NCI-H1436 treated with DMSO at 0.1 percent for 48 hours (cell line): ENCODE results near the gene CCNI2.

ENCODE experiments used
- DNase-seq: peaks from one replicate; lab custom pipeline; 2025; lab: John Stamatoyannopoulos, UW

The CCNI2 gene

DNA sequence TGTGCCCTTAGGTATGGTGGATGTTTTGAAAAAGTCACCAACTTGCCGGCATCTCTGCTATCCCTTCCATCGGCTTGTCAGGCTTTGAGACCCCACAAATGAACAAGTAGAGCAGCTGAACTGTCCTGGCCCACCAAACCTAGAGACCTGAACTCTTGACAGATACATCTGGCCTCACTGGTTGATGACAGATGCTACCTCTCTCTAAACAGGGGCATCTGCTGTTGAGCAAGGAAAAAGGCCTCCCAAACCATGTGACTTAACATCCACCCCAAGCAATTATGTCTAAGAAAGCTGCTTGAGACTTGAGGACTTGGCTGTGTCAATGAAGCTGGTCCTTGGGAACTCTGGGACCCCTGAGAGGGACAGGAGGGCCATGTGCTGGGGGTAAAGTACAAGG, 2.3 kb downstream of the CCNI2 start:
- no peak for DNase-seq

DNA sequence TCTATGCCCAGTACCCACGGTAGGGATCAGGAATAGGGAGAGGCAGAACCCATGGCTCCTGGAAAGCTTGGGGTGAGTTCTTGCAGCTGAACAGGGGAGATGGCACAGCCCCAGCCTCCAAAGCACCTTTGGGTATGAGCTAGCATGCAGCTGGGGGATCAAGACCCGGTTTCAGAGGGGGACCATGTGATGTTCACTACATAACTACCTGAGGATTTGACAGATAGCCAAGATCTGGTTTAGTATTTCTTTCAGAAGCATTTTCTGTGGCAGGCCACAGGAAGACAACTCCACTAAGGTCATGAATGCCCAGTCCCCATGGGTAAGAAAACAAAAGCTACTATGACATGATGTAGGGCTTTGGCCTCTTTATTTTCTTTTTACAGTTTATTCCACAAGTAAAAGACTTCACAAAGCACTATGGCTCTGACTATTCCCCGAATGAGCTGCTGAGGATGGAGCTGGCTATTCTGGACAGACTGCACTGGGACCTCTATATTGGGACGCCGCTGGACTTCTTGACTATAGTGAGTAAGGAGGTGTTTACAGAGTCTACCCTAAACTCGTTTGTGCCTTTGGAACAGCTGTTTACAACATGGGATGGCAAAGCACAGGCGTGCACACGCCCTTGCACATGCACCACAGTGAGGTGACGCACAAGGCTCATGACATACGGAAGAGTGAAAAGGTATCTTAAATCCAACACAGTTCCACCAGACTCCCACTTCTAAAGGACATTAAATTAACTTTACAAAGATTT, 3.4 kb downstream of the CCNI2 start:
- DNase-seq, result no peak

DNA sequence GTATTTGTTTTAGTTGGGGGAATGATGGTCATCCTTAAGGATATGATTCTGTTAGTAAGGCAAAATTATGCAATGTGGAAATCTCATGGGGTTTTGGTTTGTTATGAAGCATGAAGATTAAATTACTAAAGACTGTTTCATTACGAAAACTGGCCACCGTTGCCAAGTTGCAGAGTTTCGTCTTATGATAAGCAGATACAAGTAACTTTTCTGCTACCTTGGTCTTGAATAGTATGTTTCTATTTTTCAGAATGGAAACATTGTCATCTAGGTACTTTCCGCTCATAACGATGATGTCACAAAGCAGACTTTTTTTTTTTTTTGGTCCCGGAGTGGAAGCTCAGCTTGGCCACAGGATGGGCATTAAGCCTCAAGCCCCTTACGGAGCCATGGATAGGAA, 4.2 kb downstream of the CCNI2 start:
- no peak for DNase-seq

DNA sequence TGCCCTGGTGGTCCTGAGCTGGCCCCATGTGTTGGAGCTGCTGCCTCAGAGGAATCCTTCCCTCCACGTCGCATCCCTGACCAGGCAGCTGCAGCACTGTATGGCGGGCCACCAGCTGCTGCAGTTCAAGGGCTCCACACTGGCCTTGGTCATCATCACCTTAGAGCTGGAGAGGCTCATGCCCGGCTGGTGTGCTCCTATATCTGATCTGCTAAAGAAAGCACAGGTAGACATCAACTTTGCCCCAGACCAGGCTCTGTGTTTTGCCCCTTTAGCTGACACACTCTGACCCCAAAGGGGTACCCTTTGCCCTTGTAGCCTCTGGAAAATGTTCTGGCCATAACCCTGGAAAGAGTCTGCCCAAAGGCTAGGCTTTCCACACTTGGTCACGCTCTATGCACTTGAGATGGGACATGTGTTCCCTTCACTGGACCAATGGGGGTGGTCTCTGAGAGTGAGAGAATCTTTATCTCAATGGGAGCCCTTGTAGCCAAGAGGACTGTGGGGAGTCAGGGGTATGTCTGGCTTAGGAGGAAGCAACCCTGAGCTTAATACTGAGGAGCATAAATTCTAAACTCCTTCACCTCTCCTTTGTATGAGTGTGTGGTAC, 4.8 kb downstream of the CCNI2 start:
- DNase-seq, result no peak

DNA sequence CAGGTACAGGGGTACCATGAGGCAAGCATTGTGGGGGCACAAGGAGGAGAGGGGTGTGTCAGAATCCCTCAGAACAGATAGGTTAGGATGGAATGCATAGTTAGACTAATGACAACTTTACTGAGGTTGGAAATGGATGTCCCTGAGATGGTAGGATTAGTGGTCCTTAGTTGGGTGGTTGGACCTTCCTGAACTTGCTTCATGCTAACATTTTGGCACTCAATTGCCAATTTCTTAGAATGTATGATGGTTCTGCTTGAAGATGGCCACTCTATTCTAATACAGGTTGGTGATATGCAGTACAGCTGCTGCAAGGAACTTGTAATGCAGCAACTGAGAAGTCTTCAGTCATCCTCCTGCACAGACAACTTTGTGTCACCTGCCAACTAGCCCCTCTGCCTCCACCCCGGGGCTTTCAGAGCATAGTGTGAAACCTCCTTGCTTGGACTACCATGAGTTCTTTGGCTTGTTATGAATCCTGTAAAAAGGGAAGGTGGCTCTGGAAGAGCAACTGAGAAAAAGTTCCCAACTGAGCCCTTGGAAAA, 5.4 kb downstream of the CCNI2 start:
- no peak for DNase-seq

DNA sequence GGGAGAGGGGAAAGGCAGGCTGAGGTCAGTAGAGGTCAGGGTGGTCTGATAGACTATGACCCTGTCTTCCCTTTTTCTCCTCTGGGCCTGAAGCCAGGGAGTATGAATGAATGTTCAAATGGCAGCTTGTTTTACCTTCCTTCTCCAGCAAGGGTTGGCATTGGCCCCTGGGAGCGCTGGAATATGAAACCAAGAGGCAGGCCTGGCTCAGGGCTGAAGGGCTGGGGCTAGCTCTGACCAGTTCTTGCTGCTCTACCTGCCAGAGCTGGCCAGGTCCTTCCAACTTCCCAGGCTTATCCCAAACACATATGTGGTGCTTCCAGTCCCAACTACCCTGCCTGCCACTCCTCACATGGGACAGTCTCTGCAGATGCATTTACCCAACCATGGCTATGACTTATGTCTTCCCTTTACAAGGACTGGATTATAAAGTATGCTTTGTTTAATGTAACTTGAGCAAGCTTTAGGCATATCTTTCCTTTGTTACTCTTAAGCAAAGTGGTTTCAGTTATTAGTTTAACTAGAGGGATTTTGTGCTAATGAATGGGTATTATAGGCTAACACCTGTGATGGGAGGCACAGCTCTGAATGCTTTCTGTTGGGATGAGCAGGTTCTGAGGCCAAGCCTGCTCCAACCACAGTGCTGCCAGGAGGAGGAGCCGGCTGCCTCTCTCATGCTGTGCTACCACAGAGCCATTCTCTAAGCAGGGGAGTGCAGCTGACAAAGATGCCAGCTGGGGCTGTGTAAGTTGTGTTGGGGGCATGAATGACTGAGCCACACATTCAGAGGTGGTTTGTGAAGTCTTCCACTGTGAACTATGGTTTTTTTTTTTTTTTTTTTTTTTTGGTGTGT, 6.1 kb downstream of the CCNI2 start:
- no peak for DNase-seq

DNA sequence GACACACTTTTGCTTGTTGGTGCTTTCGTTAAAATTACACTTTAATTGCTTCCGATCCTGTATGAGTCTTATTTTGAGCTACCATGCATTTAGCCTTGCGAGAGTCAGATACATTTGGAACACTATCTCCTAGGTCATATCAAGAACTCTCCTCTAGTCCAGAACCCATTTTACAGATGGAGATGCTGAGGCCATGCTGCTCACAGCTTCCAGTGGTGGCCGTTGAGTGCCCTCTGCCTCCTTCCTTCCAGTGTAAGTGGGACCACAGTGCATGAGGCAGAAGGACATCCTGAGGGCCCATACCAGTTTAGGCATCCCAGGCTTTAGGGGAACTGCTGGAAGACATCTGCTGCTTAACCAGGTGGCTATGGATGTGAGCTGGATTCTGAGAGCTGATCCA, 6.9 kb downstream of the CCNI2 start:
- DNase-seq, result no peak

DNA sequence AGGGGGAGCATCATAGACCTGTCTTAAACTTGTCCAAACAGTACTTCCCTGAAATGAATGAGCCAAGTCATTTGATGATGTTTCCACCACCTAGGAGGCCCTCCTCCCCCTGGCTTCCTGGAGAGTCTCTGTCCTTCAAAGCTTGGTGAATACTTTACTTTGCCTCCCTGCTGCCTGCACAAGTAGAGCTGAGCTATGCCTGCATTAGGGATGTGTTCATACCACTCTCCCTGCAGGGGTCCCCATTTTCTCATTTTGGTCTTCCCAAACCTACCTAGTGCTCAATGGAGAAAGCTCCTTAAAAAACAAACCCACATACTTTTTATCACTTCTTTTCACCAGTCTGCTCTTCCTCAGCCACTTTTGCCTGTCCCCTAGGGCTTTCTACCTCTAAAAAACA, 7.7 kb downstream of the CCNI2 start:
- no peak for DNase-seq

DNA sequence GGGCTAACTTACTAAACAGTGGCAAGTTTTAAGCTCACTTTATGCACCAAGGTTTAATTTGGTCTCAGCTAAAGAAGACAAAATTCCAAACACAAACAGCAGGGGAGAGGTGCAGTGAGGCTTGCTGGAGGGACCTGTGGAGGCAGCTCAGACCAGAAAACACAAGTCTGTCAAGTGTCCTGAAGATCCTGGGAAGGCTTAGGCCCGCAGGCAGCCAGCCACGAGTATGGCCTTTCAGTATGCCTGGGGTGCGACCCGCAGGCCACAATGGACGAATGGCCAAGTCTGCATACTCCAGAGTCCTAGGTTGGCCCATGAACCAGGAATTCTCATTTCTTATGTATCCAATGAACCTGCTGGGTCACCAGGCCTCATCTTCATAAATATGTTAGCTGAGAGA, 9.3 kb downstream of the CCNI2 start:
- no peak for DNase-seq

DNA sequence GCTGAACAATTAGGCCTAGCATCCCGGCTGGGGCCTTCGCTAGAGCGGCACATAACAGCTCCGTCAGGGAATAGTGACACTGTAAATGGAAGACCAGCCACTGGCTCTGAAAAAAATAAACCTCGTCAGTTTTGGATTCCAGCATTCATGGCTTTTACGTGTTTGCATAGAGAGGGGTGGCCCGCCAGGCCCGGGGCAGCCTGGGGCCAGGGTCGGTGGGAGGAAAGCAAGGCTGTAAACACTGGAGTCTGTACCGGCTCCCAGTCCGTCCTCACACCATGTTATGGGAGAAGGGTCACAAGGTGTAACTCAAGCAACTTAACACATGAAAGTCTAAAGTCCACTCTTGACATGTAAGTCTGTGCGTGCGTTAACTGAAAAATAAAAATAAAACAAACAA, 11.2 kb downstream of the CCNI2 start:
- no peak for DNase-seq

DNA sequence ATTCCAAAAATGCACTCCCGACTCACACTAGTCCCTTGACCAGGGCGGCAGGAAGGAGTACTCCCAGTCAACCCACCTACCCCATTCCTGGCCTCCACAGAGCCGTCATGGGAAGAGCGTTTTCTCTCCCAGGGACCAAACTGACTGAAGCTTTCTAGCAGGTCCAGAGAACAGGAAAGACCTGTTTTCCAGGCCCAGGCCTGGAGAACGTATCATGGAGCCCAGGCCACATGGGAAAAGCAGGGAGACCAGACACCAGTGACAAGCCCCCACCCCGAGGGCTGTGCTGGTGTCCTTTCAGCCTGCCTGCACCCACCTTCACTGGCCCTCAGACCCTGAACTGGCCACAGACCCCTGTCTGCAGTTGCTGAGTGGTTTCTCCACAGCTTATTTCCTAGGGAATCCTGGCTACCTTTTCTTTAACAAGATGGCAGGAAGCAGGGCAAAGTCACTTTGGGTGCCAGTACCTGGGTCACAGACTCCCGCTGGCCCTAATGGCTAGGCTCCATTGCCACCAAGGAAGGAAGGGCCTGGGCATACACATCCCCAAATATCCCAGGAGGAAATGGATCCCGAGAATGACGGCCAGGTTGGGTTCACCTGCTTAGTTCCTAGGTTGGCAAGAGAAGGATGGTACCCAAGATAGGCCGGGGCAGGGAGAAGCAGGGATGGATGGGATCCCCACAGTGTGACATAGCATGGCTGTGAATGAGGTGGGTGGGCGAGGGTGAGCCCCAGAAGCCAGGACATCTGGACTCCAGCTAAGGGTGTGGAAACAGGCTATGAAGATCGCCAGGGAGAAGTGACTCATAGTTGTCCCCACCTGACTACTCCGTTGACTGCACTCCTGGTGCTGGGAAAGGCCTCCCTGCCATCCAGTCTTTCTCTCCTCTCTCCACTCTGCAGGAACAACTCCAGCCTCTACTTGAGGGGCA, 12.2 kb downstream of the CCNI2 start:
- no peak for DNase-seq

DNA sequence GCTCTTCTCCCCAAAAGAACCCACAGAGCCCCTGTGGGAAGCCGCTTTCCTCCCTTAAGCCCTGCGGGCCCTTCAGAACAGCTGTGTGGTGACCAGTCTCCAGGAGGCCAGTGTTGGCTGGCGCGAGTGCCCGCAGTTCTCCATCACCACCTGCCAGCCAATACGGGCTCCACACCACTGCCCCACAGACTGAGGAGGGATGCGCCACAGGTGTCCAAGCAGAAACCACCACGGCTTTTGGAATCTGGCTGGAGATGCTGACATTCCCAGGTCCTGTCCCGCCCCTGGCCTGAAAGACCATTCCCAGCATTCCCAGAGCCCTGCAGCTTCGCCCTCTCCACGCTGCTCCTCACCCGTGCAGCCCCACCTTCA, 12.8 kb downstream of the CCNI2 start:
- no peak for DNase-seq

DNA sequence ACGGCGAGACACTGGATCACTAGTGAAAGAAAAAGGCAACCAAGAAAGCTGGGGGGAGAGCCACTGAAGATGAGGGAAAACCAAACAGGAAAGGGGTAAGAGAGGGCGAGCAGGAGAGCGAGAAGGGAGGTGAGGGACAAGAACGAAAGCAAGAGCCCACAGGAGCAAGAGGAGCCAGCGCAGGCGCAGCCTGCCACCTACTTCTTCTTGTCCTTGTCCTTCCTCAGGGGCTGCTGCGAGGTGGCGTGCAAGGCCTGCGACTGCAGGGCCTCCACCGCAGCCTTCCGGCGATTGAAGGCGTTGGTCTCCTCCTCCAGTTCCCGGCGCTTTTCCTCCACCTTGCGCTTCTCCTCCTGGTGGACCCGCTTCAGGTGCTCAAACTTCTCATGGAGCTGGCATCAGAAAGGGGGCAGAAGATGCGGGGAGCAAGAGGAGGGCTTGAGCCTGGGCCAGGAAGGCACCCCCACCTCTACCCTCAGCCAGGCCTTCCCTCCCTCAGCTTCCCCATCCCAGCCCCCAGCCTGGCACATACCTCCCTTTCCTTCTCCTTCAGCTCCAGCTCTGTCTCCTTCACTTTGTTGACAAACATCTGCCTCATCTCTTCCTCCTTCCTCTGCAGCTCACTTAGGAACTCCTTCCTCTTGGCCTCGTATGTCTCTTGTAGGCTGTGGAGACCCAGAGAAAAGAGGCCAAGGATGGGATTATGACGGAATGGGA, 13.5 kb downstream of the CCNI2 start:
- DNase-seq, result no peak

DNA sequence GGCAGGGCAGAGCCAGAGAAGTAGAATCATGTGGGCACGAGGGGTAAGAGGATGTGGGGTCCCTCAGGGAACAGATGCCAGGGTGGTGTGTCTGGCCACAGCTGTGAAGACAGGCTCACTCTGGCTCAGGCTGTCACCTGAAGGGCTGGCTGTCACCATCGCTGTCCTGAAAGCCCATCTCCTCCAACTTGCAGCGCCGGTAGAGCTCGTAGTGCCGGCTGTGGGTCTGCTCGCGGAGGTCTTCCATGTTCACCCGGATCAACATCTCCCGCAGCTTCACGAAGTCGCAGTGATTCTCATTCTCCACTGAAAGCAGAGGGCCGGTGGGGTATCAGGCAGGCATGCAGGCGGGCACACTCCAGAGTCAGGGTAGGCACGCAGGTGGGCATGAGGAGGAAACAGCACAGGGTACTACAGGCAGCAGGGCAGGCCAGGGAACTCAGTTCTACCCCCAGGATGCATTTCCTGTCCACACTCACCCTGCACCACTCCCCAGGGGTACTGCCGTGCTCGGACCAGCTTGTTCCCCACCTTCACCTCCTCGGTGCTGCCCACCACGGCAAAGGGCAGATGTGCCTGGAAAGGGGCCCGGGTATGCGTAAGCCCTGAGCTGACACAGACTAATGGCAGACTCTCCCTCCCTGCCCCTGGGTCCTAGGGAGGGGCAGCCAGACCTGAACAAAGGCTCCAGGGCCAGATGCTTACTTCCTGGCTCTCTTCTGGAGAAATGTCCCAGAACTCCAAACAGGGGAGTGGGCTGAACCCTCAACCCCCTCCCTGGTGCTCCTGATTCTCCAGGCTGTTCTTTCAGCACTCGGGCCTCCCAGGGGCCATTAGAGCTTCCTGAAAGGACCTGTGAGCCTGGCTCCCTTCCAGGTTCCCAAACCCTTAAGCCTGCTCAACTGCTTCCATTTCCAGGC, 14.4 kb downstream of the CCNI2 start:
- no peak for DNase-seq

DNA sequence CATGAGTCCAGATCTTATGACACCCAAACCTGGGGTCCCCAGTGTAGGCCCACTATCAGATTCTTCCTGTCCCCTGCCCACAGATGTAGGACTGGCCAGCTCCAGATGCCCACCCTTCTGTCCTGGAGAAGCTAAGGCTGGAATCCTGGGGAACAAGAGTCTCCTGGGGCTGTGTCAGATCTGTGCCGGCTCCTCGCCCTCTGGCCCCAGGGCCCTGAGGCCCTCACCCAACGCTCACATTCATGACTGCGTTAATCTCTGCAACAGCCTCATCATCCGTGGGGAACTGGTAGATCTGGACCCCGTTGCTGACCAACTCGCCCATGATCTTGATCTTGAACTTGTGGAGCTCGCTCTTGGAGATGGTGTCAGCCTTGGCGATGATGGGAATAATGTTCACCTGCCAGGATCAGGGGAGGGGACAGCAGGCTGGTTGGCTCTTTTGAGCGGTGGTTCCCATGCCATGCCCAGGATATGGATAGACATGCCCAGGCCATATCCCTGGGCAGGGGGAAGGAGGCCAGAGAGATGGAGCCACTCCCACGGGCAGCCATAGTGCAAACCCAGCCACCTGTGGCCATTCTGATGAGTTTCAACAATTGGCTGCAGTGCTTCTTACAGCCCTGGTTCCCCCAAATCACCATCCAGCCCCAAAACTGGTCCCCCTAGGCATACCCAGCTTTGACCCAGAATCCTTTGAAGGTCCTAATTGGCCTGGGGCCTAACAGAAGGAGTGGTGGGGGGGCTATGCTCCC, 15.2 kb downstream of the CCNI2 start:
- DNase-seq, result no peak

DNA sequence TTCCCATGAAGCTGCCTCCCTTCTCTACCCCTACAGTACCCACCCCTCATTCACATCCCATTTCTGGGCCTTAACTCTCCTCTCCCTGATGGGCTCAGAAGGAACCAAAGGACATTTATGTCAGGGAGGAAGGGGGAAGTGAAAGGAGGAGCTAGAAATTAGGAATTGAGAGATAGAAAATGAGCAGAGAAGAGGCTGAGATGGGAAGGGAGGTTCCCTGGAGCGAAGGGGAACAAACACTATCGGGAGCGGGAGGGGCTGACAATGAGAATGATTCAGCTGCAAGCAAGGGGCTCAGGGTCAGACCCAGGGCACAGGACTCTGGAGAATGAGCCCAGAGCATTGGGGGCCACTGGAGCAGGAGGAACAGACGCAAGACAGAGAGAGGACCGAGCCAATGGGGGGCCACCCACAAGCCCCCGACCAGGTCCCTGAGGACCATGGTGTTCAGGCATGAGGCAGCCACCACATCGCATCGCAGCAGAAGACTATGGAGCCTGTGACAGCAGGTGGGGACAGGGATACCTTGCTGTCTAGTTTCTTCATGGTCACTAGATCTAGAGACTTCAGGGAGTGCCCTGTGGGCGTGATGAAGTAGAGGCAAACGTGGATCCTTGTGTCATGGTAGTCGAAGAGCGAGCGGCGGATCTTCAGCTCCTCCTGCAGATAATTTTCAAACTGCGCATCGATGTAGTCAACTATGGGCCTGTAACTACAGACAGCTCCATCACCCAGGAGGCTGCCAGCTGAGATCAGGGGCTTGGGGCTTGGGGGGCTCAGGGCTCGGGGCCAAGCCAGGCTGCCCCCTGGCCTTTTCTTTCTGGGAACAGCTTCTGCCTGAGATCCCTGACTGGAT, 16.2 kb downstream of the CCNI2 start:
- DNase-seq, result no peak

DNA sequence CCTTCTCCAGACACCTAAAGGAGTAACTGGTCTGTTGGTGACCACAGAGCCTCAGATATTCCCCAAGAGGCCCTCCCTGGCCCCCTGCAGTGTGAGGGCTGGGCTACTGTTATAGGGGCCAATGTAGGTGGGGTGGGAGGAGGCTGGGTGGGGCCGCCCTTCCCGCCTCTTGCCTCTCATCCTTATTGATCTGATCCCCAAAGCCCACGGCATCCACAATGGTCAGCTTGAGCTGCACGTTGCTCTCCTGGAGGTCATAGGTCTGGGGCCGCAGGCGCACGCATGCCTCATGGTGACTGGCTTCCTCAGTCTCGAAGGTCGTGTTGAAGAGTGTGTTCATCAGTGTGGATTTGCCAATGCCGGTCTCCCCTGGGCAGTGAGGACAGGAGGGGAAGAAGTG, 16.8 kb downstream of the CCNI2 start:
- DNase-seq, result no peak

DNA sequence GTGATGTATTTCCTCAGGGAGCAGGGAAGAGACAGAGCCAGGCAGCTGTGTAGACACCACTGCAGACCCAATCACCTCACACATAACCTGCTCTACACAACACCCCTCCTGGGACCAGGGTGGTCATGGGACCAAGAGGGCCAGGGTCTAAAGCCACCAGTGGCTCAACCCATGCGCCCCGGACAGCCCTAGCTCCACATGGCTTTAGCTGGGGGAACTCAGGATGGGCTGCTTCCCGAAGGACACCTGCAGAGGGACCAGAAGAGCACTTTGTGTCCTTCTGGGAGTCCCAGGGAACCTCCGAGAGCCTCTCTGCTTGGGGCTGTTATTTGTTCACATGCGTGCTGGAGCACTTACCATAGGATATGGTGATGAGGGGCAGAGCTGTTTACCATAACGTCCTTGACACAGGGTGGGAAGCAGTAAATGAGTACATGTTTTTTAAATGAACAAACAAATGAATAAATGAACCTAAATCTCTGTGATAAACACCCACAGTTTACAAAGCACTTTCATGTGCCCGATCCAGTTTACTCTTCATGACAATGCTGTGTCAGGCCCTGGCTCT, 17.5 kb downstream of the CCNI2 start:
- DNase-seq, result no peak
